ENCODE results near the gene CD44.

DNA sequence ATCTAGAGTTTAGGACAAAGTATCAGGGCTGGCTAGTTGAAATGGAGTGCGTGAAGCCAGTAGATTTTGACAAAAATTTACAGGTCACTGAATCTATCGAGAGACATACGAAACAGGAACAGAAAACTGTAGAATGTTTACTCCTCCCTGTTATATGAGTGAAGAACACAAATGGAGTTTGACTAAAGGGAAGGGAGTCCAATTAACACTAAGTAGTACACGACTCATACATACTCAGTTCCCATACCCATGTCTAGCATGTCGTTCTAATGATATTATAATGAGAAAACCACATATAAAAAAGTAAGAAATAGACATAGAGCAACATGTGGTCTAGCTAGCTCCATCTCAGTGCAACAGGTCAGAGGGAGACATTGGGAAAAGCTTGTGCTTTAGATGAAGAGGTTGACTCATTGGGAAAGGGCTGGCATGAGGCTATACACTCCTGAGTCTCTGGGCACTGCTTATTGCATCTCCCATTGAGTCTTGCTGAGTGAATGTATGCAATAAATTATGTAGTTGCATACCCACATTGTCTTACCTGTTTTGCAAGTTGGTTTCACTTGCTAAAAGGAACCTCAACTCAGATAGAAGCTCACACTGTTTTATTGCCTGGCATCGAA is 43.5 kb downstream of the CD44 start:
- no peak for TF ChIP-seq CTCF (IDR thresholded peaks at IDR 0.05)
- TF ChIP-seq POLR2A (IDR thresholded peaks at IDR 0.05; ENCODE audit: low read depth): no peak
